ENCODE data around the gene PLA2G12B.

The PLA2G12B gene

GRCh38 chr10:72954596-72955554 is at the start of gene PLA2G12B:
PLA2G12B (minus strand) TSS chr10:72954806; CDS start chr10:72954685, 121 bp downstream.
- CTCF ChIA-PET = no interaction called here
- peak; percentile 45; the same call in 1 of the 2 replicates for TF ChIP-seq ZFHX2 (tag by site-specific recombination; conservative IDR thresholded peaks at IDR 0.05)
- TF ChIP-seq GLI4 (tag by site-specific recombination; IDR thresholded peaks at IDR 0.05) = no peak
- TF ChIP-seq ZBTB17 (tag by site-specific recombination; IDR thresholded peaks at IDR 0.05) = peak; percentile 60
- peak; percentile 35; the same call in 1 of the 2 replicates for TF ChIP-seq EGR2 (tag by site-specific recombination; IDR thresholded peaks at IDR 0.05; ENCODE audit: low read depth)
- peak; percentile 90 for TF ChIP-seq PRDM10 (tag by site-specific recombination; IDR thresholded peaks at IDR 0.05)
- Histone ChIP-seq H3K36me3 (ENCODE audit: control insufficient read depth in 2 of 2, insufficient read depth in 1 of 2, low read length in 2 of 2) (no peaks in the 10 kb centered on the region), H3K9me3 (ENCODE audit: control insufficient read depth, insufficient read depth, low read depth, low read length) (no peaks in the 10 kb centered on the region), H3K27ac (ENCODE audit: extremely low read depth, low read depth, low read length) (no peak within 1 kb of the TSS), H3K4me1 (ENCODE audit: control insufficient read depth, insufficient read depth, low read length) (peaks cover 2% of the 10 kb centered on the region; the same call in 1 of the 2 replicates), H3K4me3 (ENCODE audit: low read depth, low read length) (no peak within 1 kb of the TSS)
- POLR2A ChIA-PET = interaction anchor here (0.6 kb wide), 1 partner anchor 34 kb away, joined by 3 read pairs; no protein-coding TSS in a partner anchor

GRCh38 chr10:73003822-73004221 is 49.2 kb upstream of the PLA2G12B start:
- TF ChIP-seq ZNF335 (tag by site-specific recombination; conservative IDR thresholded peaks at IDR 0.05) = no peak
- TF ChIP-seq PRDM6 (tag by site-specific recombination; IDR thresholded peaks at IDR 0.05) = no peak
- no peak for TF ChIP-seq ZNF561 (tag by site-specific recombination; IDR thresholded peaks at IDR 0.05; ENCODE audit: borderline replicate concordance)
- TF ChIP-seq, protein P1, sequence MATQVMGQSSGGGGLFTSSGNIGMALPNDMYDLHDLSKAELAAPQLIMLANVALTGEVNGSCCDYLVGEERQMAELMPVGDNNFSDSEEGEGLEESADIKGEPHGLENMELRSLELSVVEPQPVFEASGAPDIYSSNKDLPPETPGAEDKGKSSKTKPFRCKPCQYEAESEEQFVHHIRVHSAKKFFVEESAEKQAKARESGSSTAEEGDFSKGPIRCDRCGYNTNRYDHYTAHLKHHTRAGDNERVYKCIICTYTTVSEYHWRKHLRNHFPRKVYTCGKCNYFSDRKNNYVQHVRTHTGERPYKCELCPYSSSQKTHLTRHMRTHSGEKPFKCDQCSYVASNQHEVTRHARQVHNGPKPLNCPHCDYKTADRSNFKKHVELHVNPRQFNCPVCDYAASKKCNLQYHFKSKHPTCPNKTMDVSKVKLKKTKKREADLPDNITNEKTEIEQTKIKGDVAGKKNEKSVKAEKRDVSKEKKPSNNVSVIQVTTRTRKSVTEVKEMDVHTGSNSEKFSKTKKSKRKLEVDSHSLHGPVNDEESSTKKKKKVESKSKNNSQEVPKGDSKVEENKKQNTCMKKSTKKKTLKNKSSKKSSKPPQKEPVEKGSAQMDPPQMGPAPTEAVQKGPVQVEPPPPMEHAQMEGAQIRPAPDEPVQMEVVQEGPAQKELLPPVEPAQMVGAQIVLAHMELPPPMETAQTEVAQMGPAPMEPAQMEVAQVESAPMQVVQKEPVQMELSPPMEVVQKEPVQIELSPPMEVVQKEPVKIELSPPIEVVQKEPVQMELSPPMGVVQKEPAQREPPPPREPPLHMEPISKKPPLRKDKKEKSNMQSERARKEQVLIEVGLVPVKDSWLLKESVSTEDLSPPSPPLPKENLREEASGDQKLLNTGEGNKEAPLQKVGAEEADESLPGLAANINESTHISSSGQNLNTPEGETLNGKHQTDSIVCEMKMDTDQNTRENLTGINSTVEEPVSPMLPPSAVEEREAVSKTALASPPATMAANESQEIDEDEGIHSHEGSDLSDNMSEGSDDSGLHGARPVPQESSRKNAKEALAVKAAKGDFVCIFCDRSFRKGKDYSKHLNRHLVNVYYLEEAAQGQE (tag by site-specific recombination; IDR thresholded peaks at IDR 0.05) = no peak
- TF ChIP-seq ZSCAN16 (tag by site-specific recombination; IDR thresholded peaks at IDR 0.05) = no peak
- no peak for TF ChIP-seq ZNF792 (tag by site-specific recombination; IDR thresholded peaks at IDR 0.05)
- TF ChIP-seq ZNF580 (tag by site-specific recombination; IDR thresholded peaks at IDR 0.05) = no peak
- TF ChIP-seq ZNF560 (tag by site-specific recombination; IDR thresholded peaks at IDR 0.05; ENCODE audit: borderline replicate concordance) = no peak
- TF ChIP-seq HOXD13 (CRISPR knock-in tag; IDR thresholded peaks at IDR 0.05; ENCODE audit: borderline replicate concordance) = no peak
- TF ChIP-seq ZNF350 (tag by site-specific recombination; IDR thresholded peaks at IDR 0.05) = no peak
- POLR2A ChIA-PET = no interaction called here
- Histone ChIP-seq H3K27ac (ENCODE audit: extremely low read depth, low read depth, low read length) (no peak overlapping the region), H3K9me3 (ENCODE audit: control insufficient read depth, insufficient read depth, low read depth, low read length) (no peaks in the 10 kb centered on the region), H3K4me1 (ENCODE audit: control insufficient read depth, insufficient read depth, low read length) (no peaks in the 10 kb centered on the region), H3K4me3 (ENCODE audit: low read depth, low read length) (no peak overlapping the region), H3K36me3 (ENCODE audit: control insufficient read depth in 2 of 2, insufficient read depth in 1 of 2, low read length in 2 of 2) (peaks cover 5 to 16% of the 10 kb centered on the region in 2 experiments; a peak in 2 of 3 replicates)
- CTCF ChIA-PET = no interaction called here
